Right lobe of liver (tissue), 4 donors: ENCODE data around the gene SLC5A2.

Source experiments
- CTCF ChIP-seq, 4 donors: fragments of 200-600 bp in 3 of 4; fragments of 450-650 bp in 1 of 4; IDR thresholded peaks; one replicate each; pipeline versions ENCODE4 v1.5.1 to v1.8.0; 2016 to 2022; ENCODE audit warnings: antibody characterized with exemption in 4 of 4, mild to moderate bottlenecking in 2 of 4
- POLR2A ChIP-seq: fragments of 450-650 bp; IDR thresholded peaks from one replicate; pipeline ENCODE4 v1.6.1; 2017; ENCODE audit warnings: antibody characterized with exemption, mild to moderate bottlenecking
- donor health status: DM: no; HTN: no; CAD: no.
- donor health status: DM: no; HTN: no; CAD: no.
- donor health status: DM: no; HTN: yes; CAD: no.

DNA sequence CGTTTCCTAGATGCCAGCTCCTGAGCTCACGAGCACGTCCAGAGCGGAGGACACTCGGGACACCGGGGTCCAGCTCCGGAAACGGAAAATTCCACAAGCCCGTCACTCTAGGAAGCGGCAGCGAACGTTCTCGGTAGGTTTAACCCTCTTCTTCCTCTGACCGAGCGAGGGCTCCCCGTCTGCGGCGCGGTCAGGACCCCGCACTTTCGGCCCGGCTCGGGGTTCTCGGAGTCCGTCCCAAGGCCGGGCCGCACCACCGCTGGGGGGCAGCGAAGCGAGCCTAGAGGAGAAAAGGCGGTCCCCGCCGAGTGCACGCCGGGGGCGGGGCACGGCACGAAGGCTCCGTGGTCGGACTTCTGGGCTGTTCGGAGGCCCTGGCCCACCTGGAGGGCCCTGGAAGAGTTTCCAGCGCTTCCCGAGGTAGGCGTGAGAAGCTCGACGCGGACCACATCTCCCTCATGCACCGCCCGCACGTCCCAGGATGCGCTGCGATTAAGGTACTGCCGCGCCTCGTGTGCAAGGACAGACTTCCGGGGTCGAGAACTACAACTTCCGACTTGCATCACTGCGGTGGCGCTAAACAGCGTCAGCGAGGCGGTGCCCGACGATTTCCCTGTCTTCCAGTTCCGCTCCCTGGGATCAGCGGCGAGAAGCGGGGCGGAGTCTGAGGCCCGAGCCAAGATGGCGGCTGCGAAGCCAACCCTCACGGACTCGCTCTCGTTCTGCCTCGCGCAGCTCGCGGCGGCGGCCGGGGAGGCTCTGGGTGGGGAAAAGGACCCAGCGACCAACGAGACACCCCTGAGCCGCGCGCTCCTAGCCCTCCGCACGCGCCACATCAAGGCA is 23.9 kb upstream of the SLC5A2 start, which contains the start of gene ARMC5:
- peak; percentile 83 for TF ChIP-seq POLR2A
- peak; percentile 49 to 63 (median 62) for TF ChIP-seq CTCF (IDR thresholded peaks at IDR 0.05)
